GM18502 (cell line): ENCODE measurements around the gene FLCN.

ENCODE experiments used
- ATAC-seq: cut with Tn5 transposase; IDR thresholded peaks from one replicate; pipeline ENCODE4 v1.9.1; 2021; ENCODE audit warnings: mild to moderate bottlenecking; ENCODE audit not compliant: unreplicated experiment, poor library complexity

FLCN gene

GRCh38 chr17:17170346-17170985 is 66.5 kb downstream of the FLCN start:
- no peak for ATAC-seq

GRCh38 chr17:17169396-17169795 is 67.6 kb downstream of the FLCN start:
- no peak for ATAC-seq

GRCh38 chr17:17168401-17168800 is 68.6 kb downstream of the FLCN start:
- no peak for ATAC-seq

GRCh38 chr17:17167986-17168385 is 69.0 kb downstream of the FLCN start:
- no peak for ATAC-seq

GRCh38 chr17:17167356-17167755 is 69.6 kb downstream of the FLCN start:
- no peak for ATAC-seq

- no peak for ATAC-seq
These were observed 70.5 kb downstream of the FLCN start for GRCh38 chr17:17166446-17166845.

GRCh38 chr17:17165666-17166308 is 71.2 kb downstream of the FLCN start:
- no peak for ATAC-seq

GRCh38 chr17:17164676-17165075 is 72.3 kb downstream of the FLCN start:
- ATAC-seq, result no peak

- no peak for ATAC-seq
These were observed 72.8 kb downstream of the FLCN start for GRCh38 chr17:17164156-17164555.
